Upper lobe of left lung (tissue), 6 donors: Measurements from ENCODE around the gene GRXCR2. TPM values are rescaled to one million over a fixed set of nuclear protein-coding genes. Genes with fewer than 3 reads are reported as not detected.

ENCODE experiments used
- ATAC-seq, 2 donors: fragments of 200-7000 bp; cut with Tn5 transposase; one replicate each; pipeline ENCODE4 v1.9.1; 2022; ENCODE audit warnings: mild to moderate bottlenecking in 2 of 2, moderate library complexity in 2 of 2; ENCODE audit not compliant: low FRiP score in 2 of 2
- DNase-seq, 2 donors: peaks; one replicate each; pipeline ENCODE4 v3.0.0-alpha.2; 2019 to 2020
- H3K27ac ChIP-seq, 4 donors: fragments of 200-600 bp; sonication (generic); one replicate each; pipeline ENCODE4 v1.5.1; 2016 to 2019
- H3K27me3 ChIP-seq, 4 donors: fragments of 200-600 bp; sonication (generic); one replicate each; pipeline ENCODE4 v1.5.1; 2017 to 2019
- H3K36me3 ChIP-seq, 4 donors: fragments of 200-600 bp; sonication (generic); one replicate each; pipeline ENCODE4 v1.5.1; 2016 to 2019
- H3K4me1 ChIP-seq, 4 donors: fragments of 200-600 bp; sonication (generic); one replicate each; pipeline ENCODE4 v1.5.1; 2018 to 2019
- H3K4me3 ChIP-seq, 4 donors: fragments of 200-600 bp; sonication (generic); one replicate each; pipeline ENCODE4 v1.5.1; 2017 to 2019; ENCODE audit warnings: mild to moderate bottlenecking in 2 of 4, moderate library complexity in 1 of 4
- H3K9me3 ChIP-seq, 4 donors: fragments of 200-600 bp; sonication (generic); one replicate each; pipeline ENCODE4 v1.5.1; 2018 to 2019
- EP300 ChIP-seq, 4 donors: sonication (generic); formaldehyde crosslinking; IDR thresholded peaks; one replicate each; pipeline ENCODE4 v1.5.1; 2017; ENCODE audit warnings: antibody characterized with exemption in 4 of 4, control low read depth in 2 of 4
- POLR2A ChIP-seq, 4 donors: fragments of 450-650 bp; IDR thresholded peaks; one replicate each; pipeline ENCODE4 v1.5.1; 2016 to 2017; ENCODE audit warnings: antibody characterized with exemption in 4 of 4, mild to moderate bottlenecking in 2 of 4
- POLR2AphosphoS5 ChIP-seq, 2 donors: sonication (generic); formaldehyde crosslinking; IDR thresholded peaks; one replicate each; pipeline ENCODE4 v1.5.1; 2017; ENCODE audit warnings: antibody characterized with exemption in 2 of 2
- WGBS, 2 donors: methylation state at CpG; one replicate each; pipeline ENCODE4 v1.1.5; 2017 to 2018; 5-methylcytosine and 5-hydroxymethylcytosine counted together
- total RNA-seq, 6 donors: library from RNA; depleted of rRNA in 4 of 6; stranded (reverse); fragments of >200 nt in 4 of 6; gene quantifications; one replicate each; pipeline versions ENCODE4 v1.1.0 to v1.2.1, GENCODE V29; 2016 to 2021
- TF ChIP-seq, protein P1 (sequence below), 6 experiments: fragments of 450-650 bp in 4 of 6; fragments of 200-600 bp in 2 of 6; sonication (generic) in 2 of 6; IDR thresholded peaks; one replicate each; pipeline ENCODE4 v1.5.1; 2016 to 2019; ENCODE audit warnings: antibody characterized with exemption in 6 of 6
- donor health status: DM: no; HTN: no; CAD: no; lungs with moderate emphysema.
- donor health status: DM: no; HTN: yes; CAD: no; lungs with severe emphysema.

Gene GRXCR2
- total RNA-seq, 6 donors from 2014 or later: not detected

DNA sequence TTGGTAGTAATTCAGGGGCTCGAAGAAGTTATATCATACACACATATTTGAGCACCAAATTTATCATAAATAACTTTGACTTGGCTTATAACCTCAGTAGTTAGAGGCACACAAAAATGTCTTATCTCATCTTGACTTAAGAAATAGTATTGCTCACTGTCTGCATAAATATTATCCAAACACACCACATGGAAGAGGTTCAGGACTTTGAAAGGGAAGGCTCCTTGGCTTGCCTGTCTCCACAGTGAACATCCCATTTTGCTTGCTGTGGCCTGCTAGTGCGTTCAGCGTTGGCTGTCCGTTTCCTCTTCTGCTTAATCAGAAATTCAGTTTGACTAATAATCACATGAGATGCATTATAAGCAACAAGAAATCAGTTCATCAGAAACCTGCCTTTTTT is 13.9 kb downstream of the GRXCR2 start:
- Histone ChIP-seq H3K4me1 (peaks cover 3 to 13% (median 8%) of the 10 kb centered on the region in 4 donors), H3K4me3 (no peak overlapping the region), H3K27ac (no peak overlapping the region), H3K36me3 (no peaks in the 10 kb centered on the region), H3K27me3 (no peaks in the 10 kb centered on the region), H3K9me3 (no peaks in the 10 kb centered on the region)
- DNase-seq: no peak
- 77 to 86% methylated on average over 4 of the region's 4 CpGs for WGBS, 2 donors
- TF ChIP-seq EP300 (IDR thresholded peaks at IDR 0.05): no peak
- TF ChIP-seq, protein P1, sequence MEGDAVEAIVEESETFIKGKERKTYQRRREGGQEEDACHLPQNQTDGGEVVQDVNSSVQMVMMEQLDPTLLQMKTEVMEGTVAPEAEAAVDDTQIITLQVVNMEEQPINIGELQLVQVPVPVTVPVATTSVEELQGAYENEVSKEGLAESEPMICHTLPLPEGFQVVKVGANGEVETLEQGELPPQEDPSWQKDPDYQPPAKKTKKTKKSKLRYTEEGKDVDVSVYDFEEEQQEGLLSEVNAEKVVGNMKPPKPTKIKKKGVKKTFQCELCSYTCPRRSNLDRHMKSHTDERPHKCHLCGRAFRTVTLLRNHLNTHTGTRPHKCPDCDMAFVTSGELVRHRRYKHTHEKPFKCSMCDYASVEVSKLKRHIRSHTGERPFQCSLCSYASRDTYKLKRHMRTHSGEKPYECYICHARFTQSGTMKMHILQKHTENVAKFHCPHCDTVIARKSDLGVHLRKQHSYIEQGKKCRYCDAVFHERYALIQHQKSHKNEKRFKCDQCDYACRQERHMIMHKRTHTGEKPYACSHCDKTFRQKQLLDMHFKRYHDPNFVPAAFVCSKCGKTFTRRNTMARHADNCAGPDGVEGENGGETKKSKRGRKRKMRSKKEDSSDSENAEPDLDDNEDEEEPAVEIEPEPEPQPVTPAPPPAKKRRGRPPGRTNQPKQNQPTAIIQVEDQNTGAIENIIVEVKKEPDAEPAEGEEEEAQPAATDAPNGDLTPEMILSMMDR (IDR thresholded peaks at IDR 0.05): no peak
- no peak for TF ChIP-seq POLR2A (IDR thresholded peaks at IDR 0.05)
- no peak for TF ChIP-seq POLR2AphosphoS5 (IDR thresholded peaks at IDR 0.05)
- ATAC-seq: no peak

DNA sequence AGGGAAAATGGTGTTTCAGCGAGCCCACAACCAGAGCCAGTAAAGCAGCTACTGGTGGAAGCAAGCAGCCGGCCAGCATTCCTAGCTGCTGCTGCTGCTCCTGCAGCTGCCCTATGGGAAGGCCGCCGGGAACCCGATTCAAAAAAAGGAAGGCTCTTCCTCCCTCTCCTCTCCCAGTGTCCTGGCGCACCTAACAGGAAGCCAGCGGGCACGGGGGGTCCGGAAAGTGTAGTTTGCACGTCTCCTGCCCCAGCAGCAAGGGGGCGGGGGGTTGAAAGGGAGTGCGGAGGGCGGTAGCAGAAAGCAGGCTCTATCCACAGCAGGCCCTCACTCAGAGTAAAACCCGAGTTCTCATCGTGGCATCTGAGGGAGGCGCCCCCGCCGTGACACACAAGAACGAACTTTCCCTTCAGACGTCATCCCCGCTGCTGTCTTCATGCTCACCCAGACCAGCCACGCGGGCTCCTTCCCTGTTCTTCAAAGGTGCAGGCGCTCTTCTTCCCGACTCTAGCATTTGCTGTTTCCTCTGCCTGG is 16.5 kb downstream of the GRXCR2 start:
- WGBS, 2 donors: 10 to 14% methylated on average over 19 to 22 of the region's 25 CpGs
- no peak for TF ChIP-seq EP300 (IDR thresholded peaks at IDR 0.05)
- TF ChIP-seq POLR2AphosphoS5 (IDR thresholded peaks at IDR 0.05): no peak
- TF ChIP-seq POLR2A (IDR thresholded peaks at IDR 0.05): no peak
- TF ChIP-seq, protein P1 (IDR thresholded peaks at IDR 0.05): peak in 1 of 6 experiments; percentile 7
- H3K4me1 ChIP-seq: peaks cover 3 to 13% (median 8%) of the 10 kb centered on the region in 4 donors
- peak overlapping the region in 2 of 4 donors; percentile 21 to 48 for H3K27ac ChIP-seq
- ATAC-seq (peak; percentile 30 to 78), DNase-seq (peak; percentile 36 to 40)
- H3K4me3 ChIP-seq: peak overlapping the region in 3 of 4 donors; percentile 21 to 48 (median 42)
- H3K27me3 ChIP-seq: no peaks in the 10 kb centered on the region
- no peaks in the 10 kb centered on the region for H3K9me3 ChIP-seq
- no peaks in the 10 kb centered on the region for H3K36me3 ChIP-seq

DNA sequence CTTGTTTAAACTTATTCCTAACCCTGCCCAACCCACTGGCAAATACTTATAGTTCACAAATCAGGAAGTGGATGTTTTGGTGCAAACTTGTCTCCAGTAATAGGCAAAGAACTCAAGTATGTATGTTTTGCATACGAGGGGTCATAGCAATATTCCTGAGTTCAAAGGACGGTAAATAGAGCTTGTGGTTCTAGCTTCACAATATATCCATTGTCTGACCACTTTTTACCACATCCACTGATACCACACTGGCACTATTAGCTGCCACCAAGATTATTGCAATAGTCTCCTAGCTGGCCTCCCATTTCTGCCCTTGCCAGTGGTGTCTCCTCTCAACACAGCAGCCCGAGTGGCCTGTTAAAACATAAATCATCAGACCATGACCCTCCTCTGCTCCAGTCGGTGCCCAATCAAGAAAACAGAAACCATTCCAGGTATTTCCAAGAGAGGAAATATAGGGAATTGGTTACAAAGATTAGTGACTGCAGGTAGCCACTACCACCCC is 17.0 kb downstream of the GRXCR2 start:
- no peaks in the 10 kb centered on the region for H3K36me3 ChIP-seq
- peak in 1 of 2 donors; percentile 12 for ATAC-seq
- WGBS, 2 donors: 52 to 56% methylated on average over 4 of the region's 4 CpGs
- TF ChIP-seq POLR2AphosphoS5 (IDR thresholded peaks at IDR 0.05) (no peak), EP300 (IDR thresholded peaks at IDR 0.05) (no peak), POLR2A (IDR thresholded peaks at IDR 0.05) (no peak)
- TF ChIP-seq, protein P1 (IDR thresholded peaks at IDR 0.05): no peak
- peak overlapping the region in 3 of 4 donors; percentile 21 to 48 (median 42) for H3K4me3 ChIP-seq
- no peak for DNase-seq
- peaks cover 3 to 13% (median 8%) of the 10 kb centered on the region in 4 donors for H3K4me1 ChIP-seq
- H3K27me3 ChIP-seq: no peaks in the 10 kb centered on the region
- H3K9me3 ChIP-seq: no peaks in the 10 kb centered on the region
- H3K27ac ChIP-seq: peak overlapping the region in 2 of 4 donors; percentile 21 to 48

DNA sequence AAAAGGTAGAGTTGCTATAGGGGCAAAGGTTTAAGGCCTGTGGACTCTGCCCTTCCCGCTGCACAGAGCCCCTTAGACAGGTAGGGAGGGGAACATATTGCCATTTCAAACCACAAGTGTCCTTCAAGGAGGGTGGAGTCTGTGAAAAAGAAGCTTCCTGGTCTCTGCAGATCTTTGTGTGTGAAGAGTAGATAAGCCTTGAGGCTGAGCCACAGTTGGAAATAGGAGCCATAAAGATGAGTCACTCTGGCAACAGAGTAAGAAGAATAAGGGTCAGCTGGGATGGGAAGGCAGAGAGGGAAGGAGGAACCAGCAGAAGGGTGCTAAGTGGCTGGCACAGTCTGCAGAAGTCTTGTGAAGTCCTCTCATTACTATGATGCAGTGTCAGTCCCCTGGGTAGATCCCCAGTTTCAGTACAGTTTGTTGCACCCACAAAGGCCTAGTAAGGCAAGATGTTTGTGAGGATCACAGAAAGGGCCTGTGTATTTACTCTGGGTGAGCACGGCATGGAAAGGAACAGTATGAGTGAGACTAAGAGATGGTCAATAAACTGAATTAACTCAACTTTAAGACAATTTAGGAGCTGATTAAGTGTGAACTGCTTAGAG is 18.1 kb downstream of the GRXCR2 start:
- Histone ChIP-seq H3K36me3 (no peaks in the 10 kb centered on the region), H3K27ac (no peak overlapping the region), H3K27me3 (no peaks in the 10 kb centered on the region), H3K4me3 (no peak overlapping the region), H3K9me3 (no peaks in the 10 kb centered on the region), H3K4me1 (peaks cover 3 to 13% (median 8%) of the 10 kb centered on the region in 4 donors)
- ATAC-seq (peak in 1 of 2 donors; percentile 61), DNase-seq (no peak)
- TF ChIP-seq, protein P1 (IDR thresholded peaks at IDR 0.05): no peak
- no peak for TF ChIP-seq POLR2AphosphoS5 (IDR thresholded peaks at IDR 0.05)
- TF ChIP-seq EP300 (IDR thresholded peaks at IDR 0.05): no peak
- no peak for TF ChIP-seq POLR2A (IDR thresholded peaks at IDR 0.05)
- 77 to 81% methylated on average over 2 of the region's 2 CpGs for WGBS, 2 donors
